Upper lobe of left lung (tissue), 6 donors: Measurements from ENCODE around the gene TEX10. TPM values are rescaled to one million over a fixed set of nuclear protein-coding genes. Genes with fewer than 3 reads are reported as not detected.
"Not testable (repeated sequence)": the region's sequence is repeated elsewhere in the genome, so short reads cannot be mapped to it uniquely, and the experiment has no call there.

Experiments
- ATAC-seq, 2 donors: fragments of 200-7000 bp; cut with Tn5 transposase; one replicate each; pipeline ENCODE4 v1.9.1; 2022; ENCODE audit warnings: mild to moderate bottlenecking in 2 of 2, moderate library complexity in 2 of 2; ENCODE audit not compliant: low FRiP score in 2 of 2
- DNase-seq, 2 donors: peaks; one replicate each; pipeline ENCODE4 v3.0.0-alpha.2; 2019 to 2020
- H3K27ac ChIP-seq, 4 donors: fragments of 200-600 bp; sonication (generic); one replicate each; pipeline ENCODE4 v1.5.1; 2016 to 2019
- H3K27me3 ChIP-seq, 4 donors: fragments of 200-600 bp; sonication (generic); one replicate each; pipeline ENCODE4 v1.5.1; 2017 to 2019
- H3K36me3 ChIP-seq, 4 donors: fragments of 200-600 bp; sonication (generic); one replicate each; pipeline ENCODE4 v1.5.1; 2016 to 2019
- H3K4me1 ChIP-seq, 4 donors: fragments of 200-600 bp; sonication (generic); one replicate each; pipeline ENCODE4 v1.5.1; 2018 to 2019
- H3K4me3 ChIP-seq, 4 donors: fragments of 200-600 bp; sonication (generic); one replicate each; pipeline ENCODE4 v1.5.1; 2017 to 2019; ENCODE audit warnings: mild to moderate bottlenecking in 2 of 4, moderate library complexity in 1 of 4
- H3K9me3 ChIP-seq, 4 donors: fragments of 200-600 bp; sonication (generic); one replicate each; pipeline ENCODE4 v1.5.1; 2018 to 2019
- EP300 ChIP-seq, 4 donors: sonication (generic); formaldehyde crosslinking; IDR thresholded peaks; one replicate each; pipeline ENCODE4 v1.5.1; 2017; ENCODE audit warnings: antibody characterized with exemption in 4 of 4, control low read depth in 2 of 4
- POLR2A ChIP-seq, 4 donors: fragments of 450-650 bp; IDR thresholded peaks; one replicate each; pipeline ENCODE4 v1.5.1; 2016 to 2017; ENCODE audit warnings: antibody characterized with exemption in 4 of 4, mild to moderate bottlenecking in 2 of 4
- POLR2AphosphoS5 ChIP-seq, 2 donors: sonication (generic); formaldehyde crosslinking; IDR thresholded peaks; one replicate each; pipeline ENCODE4 v1.5.1; 2017; ENCODE audit warnings: antibody characterized with exemption in 2 of 2
- WGBS, 2 donors: methylation state at CpG; one replicate each; pipeline ENCODE4 v1.1.5; 2017 to 2018; 5-methylcytosine and 5-hydroxymethylcytosine counted together
- total RNA-seq, 6 donors: library from RNA; depleted of rRNA in 4 of 6; stranded (reverse); fragments of >200 nt in 4 of 6; gene quantifications; one replicate each; pipeline versions ENCODE4 v1.1.0 to v1.2.1, GENCODE V29; 2016 to 2021
- TF ChIP-seq, protein P1 (sequence below), 6 experiments: fragments of 450-650 bp in 4 of 6; fragments of 200-600 bp in 2 of 6; sonication (generic) in 2 of 6; IDR thresholded peaks; one replicate each; pipeline ENCODE4 v1.5.1; 2016 to 2019; ENCODE audit warnings: antibody characterized with exemption in 6 of 6
- donor health status: DM: no; HTN: no; CAD: no; lungs with moderate emphysema.
- donor health status: DM: no; HTN: yes; CAD: no; lungs with severe emphysema.

Gene TEX10
- total RNA-seq, 6 donors from 2014 or later = 6.2 to 17.3 (median 13.0) TPM

DNA sequence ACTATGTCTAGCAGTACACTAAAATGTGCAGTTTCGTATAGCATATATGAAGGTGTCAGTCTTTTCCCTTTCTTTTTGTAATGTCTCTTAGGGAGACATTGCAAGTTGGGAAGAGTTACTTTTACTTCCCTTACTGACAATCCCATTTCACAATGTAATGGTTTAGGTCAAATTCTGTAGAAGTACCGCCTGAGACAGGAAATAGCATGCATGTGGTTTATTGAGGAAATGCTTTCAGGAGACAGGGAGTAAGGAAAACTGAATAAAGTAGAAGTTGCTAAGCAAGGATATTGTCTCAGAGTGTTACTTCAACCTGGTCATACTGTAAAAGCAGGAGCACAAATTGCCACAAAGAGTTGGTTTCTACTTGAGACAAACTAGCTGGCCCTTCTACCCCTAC, 42.1 kb upstream of the TEX10 start:
- Histone ChIP-seq H3K4me1 (no peaks in the 10 kb centered on the region), H3K4me3 (no peak overlapping the region), H3K27me3 (no peaks in the 10 kb centered on the region), H3K9me3 (peaks cover 0 to 9% (median 0%) of the 10 kb centered on the region in 4 donors), H3K27ac (no peak overlapping the region), H3K36me3 (no peaks in the 10 kb centered on the region)
- 59 to 72% methylated on average over 2 of the region's 2 CpGs for WGBS, 2 donors
- ATAC-seq = peak in 1 of 2 donors; percentile 23
- TF ChIP-seq, protein P1, sequence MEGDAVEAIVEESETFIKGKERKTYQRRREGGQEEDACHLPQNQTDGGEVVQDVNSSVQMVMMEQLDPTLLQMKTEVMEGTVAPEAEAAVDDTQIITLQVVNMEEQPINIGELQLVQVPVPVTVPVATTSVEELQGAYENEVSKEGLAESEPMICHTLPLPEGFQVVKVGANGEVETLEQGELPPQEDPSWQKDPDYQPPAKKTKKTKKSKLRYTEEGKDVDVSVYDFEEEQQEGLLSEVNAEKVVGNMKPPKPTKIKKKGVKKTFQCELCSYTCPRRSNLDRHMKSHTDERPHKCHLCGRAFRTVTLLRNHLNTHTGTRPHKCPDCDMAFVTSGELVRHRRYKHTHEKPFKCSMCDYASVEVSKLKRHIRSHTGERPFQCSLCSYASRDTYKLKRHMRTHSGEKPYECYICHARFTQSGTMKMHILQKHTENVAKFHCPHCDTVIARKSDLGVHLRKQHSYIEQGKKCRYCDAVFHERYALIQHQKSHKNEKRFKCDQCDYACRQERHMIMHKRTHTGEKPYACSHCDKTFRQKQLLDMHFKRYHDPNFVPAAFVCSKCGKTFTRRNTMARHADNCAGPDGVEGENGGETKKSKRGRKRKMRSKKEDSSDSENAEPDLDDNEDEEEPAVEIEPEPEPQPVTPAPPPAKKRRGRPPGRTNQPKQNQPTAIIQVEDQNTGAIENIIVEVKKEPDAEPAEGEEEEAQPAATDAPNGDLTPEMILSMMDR (IDR thresholded peaks at IDR 0.05) = no peak
- no peak for TF ChIP-seq POLR2A (IDR thresholded peaks at IDR 0.05)
- no peak for TF ChIP-seq POLR2AphosphoS5 (IDR thresholded peaks at IDR 0.05)
- TF ChIP-seq EP300 (IDR thresholded peaks at IDR 0.05) = no peak
- DNase-seq = no peak

DNA sequence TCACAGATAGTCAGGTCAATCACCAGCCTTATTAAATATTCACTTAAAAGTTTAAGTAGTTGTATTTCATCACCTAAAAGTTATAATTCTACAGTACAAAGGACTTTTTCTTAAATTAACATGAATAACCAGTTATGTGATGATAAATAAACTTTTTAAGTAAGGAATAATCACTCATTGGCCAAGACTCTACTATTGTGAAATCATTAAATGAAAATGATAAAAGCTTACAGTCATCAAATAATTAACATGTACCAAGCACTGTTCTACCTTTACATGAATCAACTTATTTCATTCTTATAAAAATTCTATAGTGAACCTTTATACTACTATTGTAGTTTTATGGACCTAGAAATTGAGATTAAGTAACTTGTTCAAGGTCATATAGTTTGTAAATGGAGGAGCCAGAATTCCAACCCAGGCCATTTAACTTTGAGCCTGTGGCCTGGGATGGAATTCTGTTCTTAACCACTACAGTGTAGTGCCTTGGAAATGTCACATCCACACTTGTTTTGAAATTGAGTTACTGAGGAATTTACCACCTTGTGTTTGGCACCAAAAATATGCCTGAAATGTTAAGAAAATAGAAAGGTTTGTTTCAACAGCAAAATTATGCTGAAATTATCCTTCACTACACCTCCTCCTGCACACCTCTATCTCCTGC, 41.4 kb upstream of the TEX10 start:
- no peaks in the 10 kb centered on the region for H3K36me3 ChIP-seq
- ATAC-seq = no peak
- H3K27ac ChIP-seq = no peak overlapping the region
- TF ChIP-seq EP300 (IDR thresholded peaks at IDR 0.05) = no peak
- H3K4me1 ChIP-seq = no peaks in the 10 kb centered on the region
- H3K9me3 ChIP-seq = peaks cover 0 to 9% (median 0%) of the 10 kb centered on the region in 4 donors
- no peak for DNase-seq
- H3K4me3 ChIP-seq = no peak overlapping the region
- no peaks in the 10 kb centered on the region for H3K27me3 ChIP-seq

GRCh38 chr9:100392989-100393388, 40.2 kb upstream of the TEX10 start:
- H3K9me3 ChIP-seq, H3K27ac ChIP-seq, ATAC-seq, H3K4me1 ChIP-seq, H3K27me3 ChIP-seq, H3K4me3 ChIP-seq, H3K36me3 ChIP-seq: not testable (repeated sequence)
- 95 to 100% methylated on average over 9 to 10 of the region's 21 CpGs for WGBS, 2 donors
- peak in 1 of 2 donors; percentile 48 for DNase-seq

DNA sequence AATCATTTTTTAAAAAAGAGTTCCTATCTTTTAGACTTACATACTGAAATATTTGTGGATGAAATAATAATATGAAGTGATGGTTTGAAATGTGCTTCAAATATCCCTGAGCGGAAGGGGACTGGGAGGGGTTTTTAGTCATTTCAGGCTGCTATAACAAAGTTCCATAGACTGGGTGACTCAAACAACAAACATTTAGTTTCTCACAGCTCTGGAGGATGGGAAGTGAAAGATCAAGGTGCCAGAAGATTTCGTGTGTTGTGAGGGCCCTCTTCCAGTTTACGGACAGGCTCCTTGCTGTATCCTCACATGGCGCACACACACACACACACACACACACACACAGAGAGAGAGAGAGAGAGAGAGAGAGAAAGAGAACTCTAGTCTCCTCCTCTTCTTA, 27.1 kb upstream of the TEX10 start:
- peaks cover 0 to 7% (median 2%) of the 10 kb centered on the region in 4 donors for H3K9me3 ChIP-seq
- ATAC-seq (no peak), DNase-seq (no peak)
- WGBS, 2 donors = 72 to 93% methylated on average over 4 of the region's 4 CpGs
- H3K36me3 ChIP-seq = no peaks in the 10 kb centered on the region
- H3K27me3 ChIP-seq = no peaks in the 10 kb centered on the region
- H3K27ac ChIP-seq = no peak overlapping the region
- H3K4me3 ChIP-seq = no peak overlapping the region
- no peaks in the 10 kb centered on the region for H3K4me1 ChIP-seq
- TF ChIP-seq POLR2AphosphoS5 (IDR thresholded peaks at IDR 0.05) (no peak), POLR2A (IDR thresholded peaks at IDR 0.05) (no peak), EP300 (IDR thresholded peaks at IDR 0.05) (no peak)
- TF ChIP-seq, protein P1 (IDR thresholded peaks at IDR 0.05) = no peak

DNA sequence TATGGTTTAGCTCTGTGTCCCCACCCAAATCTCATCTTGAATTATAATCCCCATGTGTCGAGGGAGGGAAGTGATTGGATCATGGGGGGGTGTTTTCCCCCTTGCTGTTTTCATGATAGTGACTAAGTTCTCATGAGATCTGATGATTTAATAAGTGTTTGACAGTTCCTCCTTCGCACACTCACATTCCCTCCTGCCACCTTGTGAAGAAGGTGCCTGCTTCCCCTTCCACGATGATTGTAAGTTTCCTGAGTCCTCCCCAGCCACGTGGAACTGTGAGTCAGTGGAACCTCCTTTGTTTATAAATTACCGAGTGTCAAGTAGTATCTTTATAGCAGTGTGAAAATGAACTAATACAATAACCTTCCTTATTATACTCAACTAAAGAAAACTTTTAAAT, 24.3 kb upstream of the TEX10 start:
- ATAC-seq (no peak), DNase-seq (no peak)
- Histone ChIP-seq H3K36me3 (no peaks in the 10 kb centered on the region), H3K4me1 (no peaks in the 10 kb centered on the region), H3K27me3 (no peaks in the 10 kb centered on the region), H3K9me3 (no peaks in the 10 kb centered on the region), H3K4me3 (no peak overlapping the region), H3K27ac (no peak overlapping the region)
- TF ChIP-seq EP300 (IDR thresholded peaks at IDR 0.05) (no peak), POLR2A (IDR thresholded peaks at IDR 0.05) (no peak), POLR2AphosphoS5 (IDR thresholded peaks at IDR 0.05) (no peak)
- TF ChIP-seq, protein P1 (IDR thresholded peaks at IDR 0.05) = no peak
- WGBS, 2 donors = 32 to 54% methylated on average over 5 of the region's 5 CpGs

- Histone ChIP-seq H3K27me3 (no peaks in the 10 kb centered on the region), H3K27ac (no peak overlapping the region), H3K4me3 (no peak overlapping the region), H3K36me3 (no peaks in the 10 kb centered on the region), H3K4me1 (no peaks in the 10 kb centered on the region), H3K9me3 (no peaks in the 10 kb centered on the region)
- TF ChIP-seq, protein P1 (IDR thresholded peaks at IDR 0.05) = no peak
- no peak for TF ChIP-seq POLR2AphosphoS5 (IDR thresholded peaks at IDR 0.05)
- no peak for TF ChIP-seq EP300 (IDR thresholded peaks at IDR 0.05)
- no peak for TF ChIP-seq POLR2A (IDR thresholded peaks at IDR 0.05)
- DNase-seq = no peak
- no peak for ATAC-seq
- WGBS, 2 donors = 83 to 92% methylated on average over 5 of the region's 5 CpGs
Measured at GRCh38 chr9:100375658-100376057, 22.9 kb upstream of the TEX10 start.
